Measurements from ENCODE around the gene LMNA.
"Not testable (repeated sequence)": the region's sequence is repeated elsewhere in the genome, so short reads cannot be mapped to it uniquely, and the experiment has no call there.

Gene LMNA

GRCh38 chr1:156115514-156116374, 1.2 kb downstream of the LMNA start:
- in situ Hi-C loops (cut with MboI; ENCODE audit: low sequenced_read_pairs, unreplicated experiment) = no loop called here
- no peak for TF ChIP-seq CTCF (IDR thresholded peaks at IDR 0.05; ENCODE audit: borderline replicate concordance, control extremely low read depth, extremely low read depth, insufficient read depth, missing control alignments)
- no peak for DNase-seq (ENCODE audit: low spot score)

- in situ Hi-C loops (cut with MboI; ENCODE audit: low sequenced_read_pairs, unreplicated experiment); DNase-seq (ENCODE audit: low spot score): not testable (repeated sequence)
These were observed 2.2 kb downstream of the LMNA start for GRCh38 chr1:156116731-156117130.

GRCh38 chr1:156117414-156118176, 3.1 kb downstream of the LMNA start:
- DNase-seq (ENCODE audit: low spot score) = no peak
- no peak for TF ChIP-seq CTCF (IDR thresholded peaks at IDR 0.05; ENCODE audit: borderline replicate concordance, control extremely low read depth, extremely low read depth, insufficient read depth, missing control alignments)

GRCh38 chr1:156118177-156118868, 3.8 kb downstream of the LMNA start:
- no peak for DNase-seq (ENCODE audit: low spot score)
- no peak for TF ChIP-seq CTCF (IDR thresholded peaks at IDR 0.05; ENCODE audit: borderline replicate concordance, control extremely low read depth, extremely low read depth, insufficient read depth, missing control alignments)
- in situ Hi-C loops (cut with MboI; ENCODE audit: low sequenced_read_pairs, unreplicated experiment) = no loop called here

More at GRCh38 chr1:156117414-156118176, 3.1 kb downstream of the LMNA start:
- in situ Hi-C loops (cut with MboI; ENCODE audit: low sequenced_read_pairs, unreplicated experiment) = no loop called here

GRCh38 chr1:156119503-156120209, 5.1 kb downstream of the LMNA start:
- no peak for TF ChIP-seq CTCF (IDR thresholded peaks at IDR 0.05; ENCODE audit: borderline replicate concordance, control extremely low read depth, extremely low read depth, insufficient read depth, missing control alignments)
- in situ Hi-C loops (cut with MboI; ENCODE audit: low sequenced_read_pairs, unreplicated experiment) = no loop called here
- no peak for DNase-seq (ENCODE audit: low spot score)

GRCh38 chr1:156120318-156120717, 5.8 kb downstream of the LMNA start:
- no peak for TF ChIP-seq CTCF (IDR thresholded peaks at IDR 0.05; ENCODE audit: borderline replicate concordance, control extremely low read depth, extremely low read depth, insufficient read depth, missing control alignments)
- no peak for DNase-seq (ENCODE audit: low spot score)
- in situ Hi-C loops (cut with MboI; ENCODE audit: low sequenced_read_pairs, unreplicated experiment) = no loop called here

- DNase-seq (ENCODE audit: low spot score); in situ Hi-C loops (cut with MboI; ENCODE audit: low sequenced_read_pairs, unreplicated experiment): not testable (repeated sequence)
These were observed 6.5 kb downstream of the LMNA start for GRCh38 chr1:156121005-156121404.
